ACHN (cell line): ENCODE data around the gene MED12.

Experiments
- DNase-seq: peaks from one replicate; pipeline ENCODE4 v3.0.0-alpha.2; 2015
- in situ Hi-C: cut with HindIII; loops from 2 replicates; pipeline ENCODE4 v1.10.0; 2017; ENCODE audit warnings: low sequenced_read_pairs, low pct_ligation_motif_present, low pct_unique_long_range_greater_than_20kb

MED12 gene

GRCh38 chrX:71103110-71103983 is 15.0 kb upstream of the MED12 start:
- in situ Hi-C loops, result no loop called here
- DNase-seq, result no peak

GRCh38 chrX:71105628-71106027 is 12.8 kb upstream of the MED12 start:
- DNase-seq, result no peak
- in situ Hi-C loops, result no loop called here

- no peak for DNase-seq
- in situ Hi-C loops, result no loop called here
These were observed 12.0 kb upstream of the MED12 start, which contains the start of gene CXorf65 for GRCh38 chrX:71106427-71106826. TSS of gene CXorf65 (minus strand) at chrX:71106740. CDS start at chrX:71106556, 184 bp downstream.

- in situ Hi-C loops, result no loop called here
- no peak for DNase-seq
These were observed 11.2 kb upstream of the MED12 start for GRCh38 chrX:71107245-71107644.

GRCh38 chrX:71107762-71108360 is 10.5 kb upstream of the MED12 start:
- DNase-seq, result no peak
- in situ Hi-C loops, result no loop called here

- in situ Hi-C loops, result no loop called here
- DNase-seq, result no peak
These were observed 9.3 kb upstream of the MED12 start for GRCh38 chrX:71109051-71109450.

- no peak for DNase-seq
- in situ Hi-C loops, result no loop called here
These were observed 7.1 kb upstream of the MED12 start, which contains the start of gene IL2RG for GRCh38 chrX:71111141-71111843. TSS of gene IL2RG (minus strand) at chrX:71111577. CDS start at chrX:71111539, 38 bp downstream.

GRCh38 chrX:71111921-71112431 is 6.4 kb upstream of the MED12 start:
- DNase-seq, result no peak
- in situ Hi-C loops, result no loop called here

- in situ Hi-C loops, result no loop called here
- DNase-seq, result no peak
These were observed 1.0 kb upstream of the MED12 start for GRCh38 chrX:71117358-71117757.

- in situ Hi-C loops, result no loop called here
- no peak for DNase-seq
These were observed 664 bp downstream of the MED12 start for GRCh38 chrX:71118985-71119535.

GRCh38 chrX:71128166-71128833 is 9.9 kb downstream of the MED12 start:
- DNase-seq, result no peak
- in situ Hi-C loops, result no loop called here

- peak; percentile 37 for DNase-seq
- in situ Hi-C loops, result no loop called here
These were observed 10.7 kb downstream of the MED12 start for GRCh38 chrX:71128915-71129765.

GRCh38 chrX:71131510-71131909 is 13.1 kb downstream of the MED12 start:
- in situ Hi-C loops, result no loop called here
- DNase-seq, result no peak

- no peak for DNase-seq
- in situ Hi-C loops, result no loop called here
These were observed 22.0 kb downstream of the MED12 start for GRCh38 chrX:71140440-71140839.

- in situ Hi-C loops, result no loop called here
- DNase-seq, result no peak
These were observed 25.1 kb downstream of the MED12 start for GRCh38 chrX:71143508-71143907.

- no peak for DNase-seq
- in situ Hi-C loops, result no loop called here
These were observed 26.3 kb downstream of the MED12 start, which contains the start of gene NLGN3 for GRCh38 chrX:71144651-71145050. TSS of gene NLGN3 (plus strand) at chrX:71144841. CDS start at chrX:71147750, 2,909 bp downstream.

GRCh38 chrX:71147496-71148277 is 29.3 kb downstream of the MED12 start:
- in situ Hi-C loops, result no loop called here
- no peak for DNase-seq
